Breast epithelium (tissue), 4 donors: ENCODE data around the gene METAP1. TPM values are rescaled to one million over a fixed set of nuclear protein-coding genes. Genes with fewer than 3 reads are reported as not detected.

Experiments
- DNase-seq, 2 donors: peaks; one replicate each; pipeline ENCODE4 v3.0.0-alpha.2; 2019; ENCODE audit warnings: low spot score in 2 of 2
- H3K27ac ChIP-seq, 2 donors: fragments of 200-600 bp; sonication (generic) in 1 of 2; one replicate each; pipeline ENCODE4 v1.5.1; 2016 to 2019; ENCODE audit warnings: mild to moderate bottlenecking in 1 of 2
- H3K27me3 ChIP-seq, 2 donors: fragments of 200-600 bp; sonication (generic) in 1 of 2; one replicate each; pipeline versions ENCODE4 v1.5.1 to v1.6.0; 2017 to 2019; ENCODE audit warnings: control low read depth in 1 of 2, mild to moderate bottlenecking in 1 of 2
- H3K36me3 ChIP-seq: fragments of 200-600 bp; one replicate; pipeline ENCODE4 v1.5.1; 2019
- H3K4me1 ChIP-seq, 2 donors: fragments of 200-600 bp; sonication (generic); one replicate each; pipeline ENCODE4 v1.5.1; 2016 to 2019; ENCODE audit warnings: control low read depth in 1 of 2
- H3K4me3 ChIP-seq, 3 donors: fragments of 200-600 bp; sonication (generic); 1 replicate in 2 of 3; 2 replicates in 1 of 3; pipeline ENCODE4 v1.5.1; 2016 to 2019; ENCODE audit warnings: mild to moderate bottlenecking in 3 of 3, moderate library complexity in 2 of 3
- H3K9me3 ChIP-seq, 2 donors: fragments of 200-600 bp; sonication (generic) in 1 of 2; one replicate each; pipeline ENCODE4 v1.5.1; 2016 to 2019; ENCODE audit warnings: control low read depth in 1 of 2
- CTCF ChIP-seq, 3 donors: fragments of 450-650 bp; IDR thresholded peaks; one replicate each; pipeline ENCODE4 v1.5.1; 2016 to 2017; ENCODE audit warnings: antibody characterized with exemption in 3 of 3, mild to moderate bottlenecking in 3 of 3, moderate library complexity in 3 of 3
- POLR2A ChIP-seq: fragments of 450-650 bp; IDR thresholded peaks from one replicate; pipeline ENCODE4 v1.6.1; 2016; ENCODE audit warnings: antibody characterized with exemption, mild to moderate bottlenecking, moderate library complexity
- POLR2AphosphoS5 ChIP-seq, 3 donors: sonication (generic); formaldehyde crosslinking; IDR thresholded peaks; one replicate each; pipeline ENCODE4 v1.6.1; 2017; ENCODE audit warnings: antibody characterized with exemption in 3 of 3
- intact Hi-C: fragments of 100-400 bp; cut with DNase I; formaldehyde crosslinking; loops from one replicate; pipeline ENCODE4 v1.15.1; 2023; ENCODE audit warnings: low total_unique reads
- total RNA-seq, 3 donors: library from RNA; depleted of rRNA; stranded (reverse); fragments of >200 nt; gene quantifications; one replicate each; pipeline ENCODE4 v1.1.0, GENCODE V29; 2016

Gene METAP1
- total RNA-seq, 3 donors from 2014 or later, result 22.9 to 54.2 (median 36.7) TPM

GRCh38 chr4:98958065-98958464 is 37.5 kb upstream of the METAP1 start:
- Histone ChIP-seq H3K4me1 (no peaks in the 10 kb centered on the region), H3K27me3 (no peaks in the 10 kb centered on the region), H3K36me3 (no peaks in the 10 kb centered on the region), H3K27ac (no peak overlapping the region), H3K4me3 (no peak overlapping the region), H3K9me3 (no peaks in the 10 kb centered on the region)
- intact Hi-C loops, result no loop called here
- no peak for DNase-seq
- TF ChIP-seq CTCF (IDR thresholded peaks at IDR 0.05), result no peak

GRCh38 chr4:98959411-98959810 is 36.1 kb upstream of the METAP1 start:
- H3K4me1 ChIP-seq, result no peaks in the 10 kb centered on the region
- no peak for TF ChIP-seq POLR2A
- no peak for TF ChIP-seq POLR2AphosphoS5 (IDR thresholded peaks at IDR 0.05)
- TF ChIP-seq CTCF (IDR thresholded peaks at IDR 0.05), result no peak
- intact Hi-C loops, result no loop called here
- H3K27me3 ChIP-seq, result no peaks in the 10 kb centered on the region
- no peaks in the 10 kb centered on the region for H3K9me3 ChIP-seq
- H3K36me3 ChIP-seq, result no peaks in the 10 kb centered on the region
- no peak overlapping the region for H3K27ac ChIP-seq
- DNase-seq, result no peak
- H3K4me3 ChIP-seq, result no peak overlapping the region

- H3K27ac ChIP-seq, result no peak overlapping the region
- DNase-seq, result no peak
- H3K36me3 ChIP-seq, result no peaks in the 10 kb centered on the region
- no peak overlapping the region for H3K4me3 ChIP-seq
- H3K27me3 ChIP-seq, result no peaks in the 10 kb centered on the region
- H3K9me3 ChIP-seq, result no peaks in the 10 kb centered on the region
- TF ChIP-seq CTCF (IDR thresholded peaks at IDR 0.05) (no peak), POLR2AphosphoS5 (IDR thresholded peaks at IDR 0.05) (no peak), POLR2A (no peak)
- no peaks in the 10 kb centered on the region for H3K4me1 ChIP-seq
- intact Hi-C loops, result no loop called here
These were observed 33.8 kb upstream of the METAP1 start for GRCh38 chr4:98961770-98962169.

- no peaks in the 10 kb centered on the region for H3K27me3 ChIP-seq
- H3K4me3 ChIP-seq, result no peak overlapping the region
- no peaks in the 10 kb centered on the region for H3K9me3 ChIP-seq
- intact Hi-C loops, result no loop called here
- H3K4me1 ChIP-seq, result no peaks in the 10 kb centered on the region
- H3K36me3 ChIP-seq, result no peaks in the 10 kb centered on the region
- peak overlapping the region; percentile 19 to 25 for H3K27ac ChIP-seq
- TF ChIP-seq POLR2A, result no peak
- no peak for TF ChIP-seq CTCF (IDR thresholded peaks at IDR 0.05)
- TF ChIP-seq POLR2AphosphoS5 (IDR thresholded peaks at IDR 0.05), result no peak
- DNase-seq, result no peak
These were observed 31.7 kb upstream of the METAP1 start for GRCh38 chr4:98963538-98964433.

GRCh38 chr4:98966926-98967325 is 28.6 kb upstream of the METAP1 start:
- H3K9me3 ChIP-seq, result no peaks in the 10 kb centered on the region
- intact Hi-C loops, result no loop called here
- no peak overlapping the region for H3K27ac ChIP-seq
- no peaks in the 10 kb centered on the region for H3K36me3 ChIP-seq
- TF ChIP-seq POLR2AphosphoS5 (IDR thresholded peaks at IDR 0.05) (no peak), POLR2A (no peak), CTCF (IDR thresholded peaks at IDR 0.05) (no peak)
- no peaks in the 10 kb centered on the region for H3K4me1 ChIP-seq
- no peak for DNase-seq
- H3K4me3 ChIP-seq, result no peak overlapping the region
- no peaks in the 10 kb centered on the region for H3K27me3 ChIP-seq
